NB4 (cell line): Measurements from ENCODE around the gene ZNF91.
"Not testable (repeated sequence)": the region's sequence is repeated elsewhere in the genome, so short reads cannot be mapped to it uniquely, and the experiment has no call there.

ENCODE experiments used
- MYC ChIP-seq: IDR thresholded peaks from 2 replicates; pipeline ENCODE4 v1.6.1; 2011; ENCODE audit warnings: low read depth, low read length
- POLR2A ChIP-seq: IDR thresholded peaks from 2 replicates; pipeline ENCODE4 v1.6.1; 2011; ENCODE audit warnings: mild to moderate bottlenecking; ENCODE audit not compliant: insufficient read length; ENCODE audit errors: extremely low read depth
- TF ChIP-seq, protein P1 (sequence below): IDR thresholded peaks from one replicate; pipeline ENCODE4 v1.5.1; 2012; ENCODE audit warnings: low read depth, low read length
- TF ChIP-seq, protein P2 (sequence below): IDR thresholded peaks from 2 replicates; pipeline ENCODE4 v1.6.1; 2011; ENCODE audit warnings: low read depth, low read length

DNA sequence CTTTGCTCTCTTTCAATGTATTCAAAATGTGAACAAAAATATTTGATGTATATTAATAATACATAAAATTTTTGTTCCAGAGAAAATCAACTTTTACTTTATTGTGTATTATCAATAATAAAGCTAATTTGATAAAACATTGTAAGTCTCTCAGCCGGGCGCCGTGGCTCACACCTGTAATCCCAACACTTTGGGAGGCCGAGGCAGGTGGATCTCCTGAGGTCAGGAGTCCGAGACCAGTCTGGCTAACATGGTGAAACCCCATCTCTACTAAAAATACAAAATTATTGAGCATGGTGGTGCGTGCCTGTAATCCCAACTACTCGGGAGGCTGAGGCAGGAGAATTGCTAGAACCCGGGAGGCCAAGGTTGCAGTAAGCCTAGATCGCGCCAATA lies 449 bp upstream of the ZNF91 start:
- TF ChIP-seq, protein P1, sequence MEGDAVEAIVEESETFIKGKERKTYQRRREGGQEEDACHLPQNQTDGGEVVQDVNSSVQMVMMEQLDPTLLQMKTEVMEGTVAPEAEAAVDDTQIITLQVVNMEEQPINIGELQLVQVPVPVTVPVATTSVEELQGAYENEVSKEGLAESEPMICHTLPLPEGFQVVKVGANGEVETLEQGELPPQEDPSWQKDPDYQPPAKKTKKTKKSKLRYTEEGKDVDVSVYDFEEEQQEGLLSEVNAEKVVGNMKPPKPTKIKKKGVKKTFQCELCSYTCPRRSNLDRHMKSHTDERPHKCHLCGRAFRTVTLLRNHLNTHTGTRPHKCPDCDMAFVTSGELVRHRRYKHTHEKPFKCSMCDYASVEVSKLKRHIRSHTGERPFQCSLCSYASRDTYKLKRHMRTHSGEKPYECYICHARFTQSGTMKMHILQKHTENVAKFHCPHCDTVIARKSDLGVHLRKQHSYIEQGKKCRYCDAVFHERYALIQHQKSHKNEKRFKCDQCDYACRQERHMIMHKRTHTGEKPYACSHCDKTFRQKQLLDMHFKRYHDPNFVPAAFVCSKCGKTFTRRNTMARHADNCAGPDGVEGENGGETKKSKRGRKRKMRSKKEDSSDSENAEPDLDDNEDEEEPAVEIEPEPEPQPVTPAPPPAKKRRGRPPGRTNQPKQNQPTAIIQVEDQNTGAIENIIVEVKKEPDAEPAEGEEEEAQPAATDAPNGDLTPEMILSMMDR, result not testable (repeated sequence)
- TF ChIP-seq, protein P2, sequence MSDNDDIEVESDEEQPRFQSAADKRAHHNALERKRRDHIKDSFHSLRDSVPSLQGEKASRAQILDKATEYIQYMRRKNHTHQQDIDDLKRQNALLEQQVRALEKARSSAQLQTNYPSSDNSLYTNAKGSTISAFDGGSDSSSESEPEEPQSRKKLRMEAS, result not testable (repeated sequence)
- not testable (repeated sequence) for TF ChIP-seq POLR2A, MYC
